GM19351 (cell line): Measurements from ENCODE around the gene FNDC3B.
A peak's percentile ranks its signal among the peaks of the same experiment; 100 is the strongest.
"Not testable (repeated sequence)": the region's sequence is repeated elsewhere in the genome, so short reads cannot be mapped to it uniquely, and the experiment has no call there.

Source experiments
- ATAC-seq: cut with Tn5 transposase; IDR thresholded peaks from one replicate; pipeline ENCODE4 v1.9.1; 2021; ENCODE audit warnings: mild to moderate bottlenecking, moderate library complexity; ENCODE audit not compliant: unreplicated experiment

FNDC3B gene

GRCh38 chr3:172090035-172090434, 50.7 kb downstream of the FNDC3B start:
- no peak for ATAC-seq

- ATAC-seq: no peak
Measured at GRCh38 chr3:172092658-172093057, 53.3 kb downstream of the FNDC3B start.

GRCh38 chr3:172093581-172094443, 54.4 kb downstream of the FNDC3B start:
- ATAC-seq: not testable (repeated sequence)

DNA sequence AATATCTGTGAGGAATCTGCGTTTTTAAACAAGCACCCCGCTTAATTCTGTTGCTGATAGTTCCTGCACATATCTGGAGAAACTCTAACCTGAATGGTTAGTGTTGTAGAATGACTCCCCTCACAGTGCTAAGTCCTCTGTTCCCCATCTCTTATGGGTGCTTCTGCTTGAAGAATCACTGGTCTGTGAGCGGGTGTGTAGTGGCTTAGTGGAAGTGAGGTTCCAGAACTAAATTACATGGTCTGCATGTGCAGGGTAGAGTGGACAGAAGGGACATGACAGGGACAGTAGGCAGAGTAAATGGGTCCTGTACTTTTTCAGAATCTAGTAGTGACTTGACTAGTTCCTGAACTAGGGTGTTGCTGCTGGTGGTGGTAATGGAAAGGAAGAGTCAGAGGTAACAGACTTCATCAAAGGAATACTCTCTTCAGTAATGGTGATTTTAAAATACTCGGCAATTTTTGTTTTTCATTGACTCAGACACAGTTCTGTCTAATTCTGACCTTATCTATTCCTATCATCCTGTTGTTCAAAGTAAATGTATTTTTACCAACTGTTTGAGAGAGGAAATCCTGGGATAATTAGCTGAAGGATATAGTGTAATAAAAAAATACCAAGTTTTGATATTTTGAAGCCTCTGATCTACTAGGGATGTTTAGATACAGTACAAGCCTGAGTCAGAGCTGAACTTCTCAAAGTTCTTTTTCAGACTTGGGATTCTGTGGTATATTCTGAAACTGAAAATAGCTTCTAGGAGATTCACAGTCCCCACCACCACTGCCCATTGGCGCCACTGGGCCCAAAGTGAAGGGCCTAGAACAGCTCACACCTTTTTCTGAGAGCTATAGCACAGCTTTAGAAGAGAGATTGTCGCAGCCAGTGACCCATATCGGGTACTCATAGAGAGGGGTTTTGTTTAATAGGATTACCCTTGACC, 55.5 kb downstream of the FNDC3B start:
- peak; percentile 93 for ATAC-seq

- no peak for ATAC-seq
Measured at GRCh38 chr3:172096881-172097420, 57.6 kb downstream of the FNDC3B start.

DNA sequence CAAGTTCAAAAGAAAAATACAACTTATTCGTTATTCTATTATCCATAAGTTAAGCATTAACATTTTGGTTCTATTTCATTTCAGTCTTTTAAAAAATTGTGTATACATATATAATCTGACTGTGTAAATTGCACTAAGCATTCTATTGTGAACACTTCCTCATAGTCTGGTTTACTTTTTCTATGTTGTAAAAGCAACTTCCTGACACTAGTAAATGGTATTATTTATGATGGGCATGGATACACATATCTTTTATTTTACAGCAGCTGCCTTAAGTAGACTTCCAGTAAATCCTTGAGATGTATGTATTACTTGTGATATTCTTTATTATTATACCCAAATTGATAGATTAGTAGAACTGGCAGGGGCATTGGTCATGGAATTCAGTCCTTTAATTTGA, 58.2 kb downstream of the FNDC3B start:
- no peak for ATAC-seq

DNA sequence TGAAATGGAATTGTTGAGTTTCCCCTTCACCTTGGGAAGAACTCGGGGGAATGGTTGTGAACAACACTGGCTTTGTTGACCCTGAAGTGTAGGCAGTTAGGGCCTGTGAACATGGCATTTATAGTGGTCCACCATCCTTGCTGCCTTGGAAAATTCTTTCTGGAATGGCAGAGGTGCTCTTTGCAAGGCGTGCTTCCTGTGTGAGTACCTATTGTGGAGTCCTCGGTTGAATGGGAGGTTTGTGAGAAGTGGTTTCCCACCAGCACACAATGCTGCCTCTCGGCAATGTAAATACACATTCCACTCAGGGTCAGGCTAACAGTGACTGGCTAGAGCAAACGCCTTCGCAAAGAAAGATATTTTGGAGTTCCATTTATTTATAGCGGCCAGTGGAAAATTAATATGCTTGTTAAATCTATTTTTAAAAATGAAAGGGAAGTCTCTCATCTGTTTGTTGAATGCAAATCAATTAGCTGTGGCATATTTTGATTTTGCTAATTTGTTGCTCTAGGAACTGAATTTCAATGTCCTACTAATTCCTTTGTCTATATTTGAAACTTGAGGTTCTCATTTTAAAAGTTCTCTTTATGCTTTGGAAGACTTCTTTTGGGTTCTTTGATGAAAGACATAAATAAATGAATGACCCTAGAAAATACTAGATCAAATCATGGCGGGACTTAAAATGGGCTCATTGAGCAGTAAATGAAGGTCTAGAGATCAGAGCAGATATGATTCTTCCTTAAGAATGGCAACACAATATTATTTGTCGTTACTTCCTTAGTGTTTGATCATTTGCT, 59.5 kb downstream of the FNDC3B start:
- no peak for ATAC-seq

DNA sequence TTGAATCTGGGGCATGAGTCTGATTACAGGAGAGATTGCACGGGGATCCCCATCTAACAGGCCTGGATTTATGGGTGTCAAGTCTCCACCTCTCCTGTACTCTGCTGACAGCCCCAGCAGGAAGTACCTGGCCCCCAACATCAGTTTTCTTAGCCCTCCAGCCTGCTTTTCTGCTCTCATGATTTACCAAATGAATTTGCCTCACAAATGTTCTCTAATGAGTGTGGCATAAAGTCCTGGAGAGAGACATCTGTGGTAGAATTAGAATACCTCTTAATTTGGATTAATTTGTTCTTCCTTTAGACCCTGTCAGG, 60.1 kb downstream of the FNDC3B start:
- no peak for ATAC-seq

- ATAC-seq: no peak
Measured at GRCh38 chr3:172100482-172100881, 61.1 kb downstream of the FNDC3B start.

GRCh38 chr3:172101107-172101506, 61.7 kb downstream of the FNDC3B start:
- ATAC-seq: peak; percentile 58

- no peak for ATAC-seq
Measured at GRCh38 chr3:172102123-172102882, 62.9 kb downstream of the FNDC3B start.

DNA sequence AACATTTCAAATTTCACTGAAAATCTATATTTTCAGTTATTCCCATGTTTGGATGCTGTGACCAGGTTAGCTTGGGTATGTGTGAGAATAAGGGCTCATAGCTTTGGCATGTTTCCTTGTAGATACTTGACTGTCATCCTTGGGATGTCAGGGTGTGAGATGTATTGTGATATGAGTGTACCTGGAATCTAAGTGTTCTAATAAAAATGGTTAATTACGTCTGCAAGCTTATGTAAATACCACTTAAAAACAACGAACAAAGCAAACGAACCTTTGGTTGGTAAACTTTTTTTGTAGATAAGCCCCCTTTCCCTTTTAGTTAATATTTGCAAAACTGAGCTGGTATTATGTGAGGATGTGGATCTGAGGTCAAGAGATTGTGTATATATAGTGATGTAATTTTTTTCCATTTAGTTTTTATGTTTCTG, 63.5 kb downstream of the FNDC3B start:
- ATAC-seq: no peak

DNA sequence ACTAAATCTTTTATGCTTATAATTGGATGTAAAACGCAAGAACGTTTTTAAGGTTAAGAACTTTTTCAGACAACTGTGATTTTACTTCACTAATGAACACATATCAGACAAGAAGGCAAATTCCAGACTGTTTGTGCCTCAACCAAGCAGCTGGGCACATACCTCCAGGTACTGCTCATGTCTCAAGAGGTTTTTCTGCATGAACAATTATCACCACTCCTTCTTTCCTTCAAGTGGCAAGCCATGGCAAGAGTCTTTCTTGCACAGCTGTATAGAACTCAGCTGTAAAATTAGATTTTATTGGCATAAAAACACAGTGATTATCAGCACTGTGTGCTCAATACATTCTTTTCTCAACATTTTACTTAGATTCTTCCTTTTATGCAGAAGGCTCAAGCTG, 64.3 kb downstream of the FNDC3B start:
- ATAC-seq: no peak

GRCh38 chr3:172104471-172105072, 65.2 kb downstream of the FNDC3B start:
- no peak for ATAC-seq

DNA sequence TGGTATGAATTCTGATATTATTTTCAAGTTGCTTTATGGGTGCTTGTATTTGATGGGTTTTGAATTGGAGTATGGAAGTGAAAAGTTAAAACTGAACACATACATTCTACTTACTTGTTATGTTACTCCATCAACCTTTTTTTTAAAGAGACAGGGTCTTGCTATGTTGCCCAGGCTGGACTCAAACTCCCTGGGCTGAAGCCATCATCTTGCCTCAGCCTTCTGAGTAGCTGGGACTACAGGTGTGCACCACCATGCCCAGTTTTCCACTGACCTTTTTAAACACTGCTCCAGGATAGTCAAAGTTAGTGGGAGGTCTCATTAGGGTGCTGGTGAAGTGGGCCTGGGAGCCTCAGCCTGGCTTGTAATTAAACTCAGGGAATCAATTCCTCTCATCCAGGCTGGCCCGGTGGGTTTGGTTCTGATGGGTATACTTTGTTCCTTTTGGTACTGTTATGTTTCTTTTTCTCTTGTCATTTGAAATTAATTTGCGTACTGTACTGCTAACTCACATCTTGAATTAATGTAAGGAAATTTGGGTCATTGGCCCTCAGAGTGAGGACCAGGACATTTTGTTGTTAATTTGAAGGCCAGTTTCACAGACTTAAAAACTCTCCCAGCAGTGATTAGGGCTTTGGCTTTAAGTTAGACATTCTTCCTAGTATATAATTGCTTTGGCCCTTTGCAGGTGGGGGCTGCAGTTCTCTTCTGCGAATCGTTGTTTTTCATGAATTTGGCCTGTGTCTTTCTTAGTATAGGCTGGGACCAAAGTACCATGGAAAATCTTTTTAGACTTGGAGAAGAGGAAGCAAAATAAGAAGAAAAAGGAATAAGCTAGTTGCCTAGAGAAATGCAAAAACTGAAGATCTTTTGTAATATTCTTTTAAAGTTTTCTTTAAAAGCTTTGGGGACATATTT, 66.9 kb downstream of the FNDC3B start:
- no peak for ATAC-seq

GRCh38 chr3:172106989-172107388, 67.6 kb downstream of the FNDC3B start:
- peak; percentile 54 for ATAC-seq

DNA sequence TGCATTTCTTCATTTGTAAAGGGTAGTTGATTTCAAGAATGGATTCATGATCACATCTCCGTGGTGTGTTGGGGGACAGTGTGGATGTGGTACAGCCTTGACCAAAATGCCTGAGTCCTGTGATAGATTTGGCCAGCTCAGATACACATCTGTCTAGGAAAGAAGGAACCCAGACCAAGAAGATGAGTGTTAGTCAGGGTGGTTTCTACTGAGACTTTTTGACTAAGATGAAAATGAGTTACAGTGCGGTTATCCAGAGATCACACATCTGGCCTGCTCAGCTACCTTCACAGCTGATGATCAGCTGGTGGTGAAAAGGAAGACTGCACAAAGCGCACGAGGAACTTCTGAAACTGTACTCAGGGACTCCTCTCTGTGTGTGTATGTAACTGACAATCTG, 68.0 kb downstream of the FNDC3B start:
- ATAC-seq: peak; percentile 93

GRCh38 chr3:172110127-172110779, 70.9 kb downstream of the FNDC3B start:
- no peak for ATAC-seq
